K562 (cell line): Measurements from ENCODE around the gene ITPR1. TPM values are rescaled to one million over a fixed set of nuclear protein-coding genes. Genes with fewer than 3 reads are reported as not detected.
A peak's percentile ranks its signal among the peaks of the same experiment; 100 is the strongest.

Experiments used
- ATAC-seq: fragments of 200-7000 bp; cut with Tn5 transposase; 3 replicates; pipeline ENCODE4 v1.9.1; 2020; ENCODE audit warnings: moderate library complexity
- BruUV-seq: library from RNA; stranded (reverse); fragments of 400-500 nt; replicated peaks from 2 replicates; lab custom pipeline; 2021; lab: Mats Ljungman, UMichigan
- CTCF ChIA-PET: fragments of 300-600 bp; formaldehyde crosslinking; extraction: SDS; loops from one replicate; lab custom pipeline; 2021; ENCODE audit warnings: low intra/inter-chr PET ratio; lab: Yijun Ruan, JAX
- POLR2A ChIA-PET: fragments of 300-600, 350-650 bp; sonication (Branson Sonifier 250); formaldehyde crosslinking; extraction: SDS; loops from one replicate; lab custom pipeline; 2021; ENCODE audit warnings: antibody characterized with exemption, inconsistent platforms; lab: Yijun Ruan, JAX
- DNase-seq, 4 experiments: peaks; one replicate each; pipeline versions ENCODE4 v3.0.0 to v3.0.0-alpha.2; 2011 to 2018; ENCODE audit warnings: low spot score in 3 of 4, mixed read lengths in 3 of 4; ENCODE audit errors: extremely low read depth in 1 of 4
- FAIRE-seq: peaks from 2 replicates; lab custom pipeline; 2011; peaks lifted over from hg19 to GRCh38; lab: Jason Lieb, UNC
- H2AFZ ChIP-seq: 2 replicates; pipeline ENCODE4 v1.6.0; 2011; ENCODE audit warnings: low read depth, low read length, control low read depth, inconsistent platforms
- H3K27ac ChIP-seq: fragments of 200-600 bp; 3 replicates; pipeline ENCODE4 v1.8.0; 2011; ENCODE audit warnings: low read depth, mild to moderate bottlenecking, control low read depth, inconsistent platforms, low read length, moderate library complexity, mixed read lengths; ENCODE audit errors: extremely low read depth
- H3K27me3 ChIP-seq, 2 experiments: fragments of 300-600 bp in 1 of 2; 2 replicates in 1 of 2; 3 replicates in 1 of 2; pipeline versions ENCODE4 v1.6.0 to v1.8.0; 2011; ENCODE audit warnings: inconsistent platforms in 2 of 2, low read length in 2 of 2, mild to moderate bottlenecking in 1 of 2, mixed read lengths in 1 of 2, moderate library complexity in 1 of 2; ENCODE audit not compliant: control insufficient read depth in 2 of 2, insufficient read depth in 2 of 2
- H3K36me3 ChIP-seq: fragments of 300-600 bp; 3 replicates; pipeline ENCODE4 v1.8.0; 2011; ENCODE audit warnings: mild to moderate bottlenecking, low read length, inconsistent platforms; ENCODE audit not compliant: control insufficient read depth, insufficient read depth
- H3K4me1 ChIP-seq, 2 experiments: fragments of 200-600 bp in 1 of 2; replicated peaks in 1 of 2; 2 replicates in 1 of 2; 3 replicates in 1 of 2; pipeline versions ENCODE4 v1.5.1 to v1.8.0; 2011; ENCODE audit warnings: inconsistent platforms in 2 of 2, low read length in 2 of 2, mild to moderate bottlenecking in 1 of 2, mixed read lengths in 1 of 2, moderate library complexity in 1 of 2; ENCODE audit not compliant: control insufficient read depth in 2 of 2, insufficient read depth in 2 of 2
- H3K4me2 ChIP-seq: 2 replicates; pipeline ENCODE4 v1.6.1; 2011; ENCODE audit warnings: low read length, control low read depth, inconsistent platforms, mixed read lengths; ENCODE audit not compliant: insufficient read depth
- H3K4me3 ChIP-seq: fragments of 200-600 bp; sonication (generic), shearing (Covaris generic); 2 replicates; pipeline ENCODE4 v1.5.1; 2016; ENCODE audit warnings: control low read depth, inconsistent platforms
- H3K79me2 ChIP-seq: fragments of 200-600 bp; 3 replicates; pipeline ENCODE4 v1.8.0; 2011; ENCODE audit warnings: low read length, inconsistent platforms; ENCODE audit not compliant: control insufficient read depth, insufficient read depth
- H3K9ac ChIP-seq, 2 experiments: 2 replicates each; pipeline versions ENCODE4 v1.6.0 to v1.6.1; 2011; ENCODE audit warnings: low read depth in 2 of 2, low read length in 2 of 2, control low read depth in 1 of 2, inconsistent platforms in 1 of 2, mild to moderate bottlenecking in 1 of 2, mixed read lengths in 1 of 2; ENCODE audit not compliant: insufficient read depth in 1 of 2
- H3K9me1 ChIP-seq: one replicate; pipeline ENCODE4 v1.6.0; 2011; ENCODE audit warnings: inconsistent platforms, mild to moderate bottlenecking, low read length, moderate library complexity; ENCODE audit not compliant: control insufficient read depth, insufficient read depth
- H3K9me3 ChIP-seq: replicated peaks from 2 replicates; pipeline ENCODE4 v1.5.1; 2011; ENCODE audit warnings: low read depth, low read length, inconsistent platforms; ENCODE audit not compliant: control insufficient read depth, insufficient read depth
- H4K20me1 ChIP-seq: replicated peaks from 2 replicates; pipeline ENCODE4 v1.6.1; 2011; ENCODE audit warnings: low read length, inconsistent platforms, mixed read lengths; ENCODE audit not compliant: control insufficient read depth, insufficient read depth
- ATF1 ChIP-seq, 2 experiments: fragments of 450-650 bp in 1 of 2; IDR thresholded peaks; 2 replicates each; pipeline ENCODE4 v1.6.1; 2016; ENCODE audit warnings: missing compliant biosample characterization in 1 of 2, missing genetic modification characterization in 1 of 2
- ATF3 ChIP-seq, 2 experiments: fragments of 450-650 bp in 1 of 2; sonication (generic) in 1 of 2; formaldehyde crosslinking in 1 of 2; IDR thresholded peaks in 1 of 2; conservative IDR thresholded peaks in 1 of 2; 2 replicates each; pipeline versions ENCODE4 v1.6.1 to v1.8.1; 2016 to 2023; ENCODE audit warnings: mild to moderate bottlenecking in 2 of 2, moderate library complexity in 2 of 2, inconsistent platforms in 1 of 2, missing genetic modification reagents in 1 of 2
- DIDO1 ChIP-seq: fragments of 450-650 bp; IDR thresholded peaks from 2 replicates; pipeline ENCODE4 v1.6.1; 2016; ENCODE audit warnings: low read depth, missing biosample characterization, missing genetic modification characterization
- MAX ChIP-seq: sonication (generic); formaldehyde crosslinking; IDR thresholded peaks from 2 replicates; pipeline ENCODE4 v1.9.0; 2022; ENCODE audit warnings: mild to moderate bottlenecking, missing genetic modification reagents
- MAZ ChIP-seq, 2 experiments: fragments of 450-650 bp in 1 of 2; sonication (generic) in 1 of 2; formaldehyde crosslinking; IDR thresholded peaks in 1 of 2; conservative IDR thresholded peaks in 1 of 2; 2 replicates each; pipeline versions ENCODE4 v1.4.0 to v1.5.0; 2020; ENCODE audit warnings: mild to moderate bottlenecking in 1 of 2, missing genetic modification reagents in 1 of 2
- MEIS2 ChIP-seq: fragments of 450-650 bp; IDR thresholded peaks from 2 replicates; pipeline ENCODE4 v1.6.1; 2014; ENCODE audit warnings: mild to moderate bottlenecking; ENCODE audit not compliant: partially characterized antibody
- NFXL1 ChIP-seq: fragments of 450-650 bp; formaldehyde crosslinking; IDR thresholded peaks from 2 replicates; pipeline ENCODE4 v1.4.0; 2021; ENCODE audit warnings: mild to moderate bottlenecking
- PKNOX1 ChIP-seq: fragments of 450-650 bp; IDR thresholded peaks from 2 replicates; pipeline ENCODE4 v1.6.1; 2016
- TFAP4 ChIP-seq: sonication (generic); formaldehyde crosslinking; IDR thresholded peaks from 2 replicates; pipeline ENCODE4 v1.8.0; 2022; ENCODE audit warnings: missing genetic modification reagents, mild to moderate bottlenecking, moderate library complexity, borderline replicate concordance
- ZNF140 ChIP-seq: fragments of 250-450 bp; sonication (Bioruptor Pico); IDR thresholded peaks from 2 replicates; pipeline ENCODE4 v1.8.0; 2021; ENCODE audit warnings: moderate library complexity, mild to moderate bottlenecking, inconsistent platforms
- ZNF263 ChIP-seq: sonication (generic); formaldehyde crosslinking; IDR thresholded peaks from 2 replicates; pipeline ENCODE4 v1.8.0; 2022; ENCODE audit warnings: mild to moderate bottlenecking, missing genetic modification reagents, borderline replicate concordance
- ZNF592 ChIP-seq: fragments of 450-650 bp; IDR thresholded peaks from 2 replicates; pipeline ENCODE4 v1.6.1; 2017; ENCODE audit warnings: antibody characterized with exemption, mild to moderate bottlenecking
- WGBS: fragments of 100-300 bp; shearing (Covaris generic); methylation state at CpG from one replicate; pipeline ENCODE4 v1.1.6; 2016; ENCODE audit warnings: low coverage, mixed read lengths; ENCODE audit not compliant: insufficient coverage; ENCODE audit errors: missing lambda C conversion rate; 5-methylcytosine and 5-hydroxymethylcytosine counted together
- in situ Hi-C: fragments of 300-500 bp; cut with MboI; formaldehyde crosslinking; loops from 4 replicates; pipeline ENCODE4 v1.15.0; 2018; ENCODE audit warnings: inconsistent platforms, mixed read lengths
- intact Hi-C: fragments of 100-400 bp; cut with micrococcal nuclease; formaldehyde crosslinking; loops from 2 replicates; pipeline ENCODE4 v1.14.2; 2022
- polyA plus RNA-seq, 8 experiments: library from polyadenylated mRNA; depleted of rRNA in 4 of 8; stranded (reverse) in 5 of 8; unstranded in 3 of 8; fragments of >200 nt; fragmentation: Nextera tagmentation in 2 of 8; fragmentation: Illumina TruSeq in 1 of 8; extraction: Ambion mirVana in 2 of 8; extraction: Trizol in 1 of 8; gene quantifications; 2 replicates each; pipeline versions ENCODE4 v1.2.1 to v1.2.3, GENCODE V29; 2011 to 2014; ENCODE audit warnings: inconsistent platforms in 1 of 8, missing spikeins in 1 of 8
- total RNA-seq, 7 experiments: library from RNA; depleted of rRNA in 6 of 7; stranded (reverse); fragments of >200 nt in 6 of 7; fragmentation: Illumina TruSeq in 2 of 7; extraction: Trizol in 2 of 7; gene quantifications; 2 replicates each; pipeline versions ENCODE4 v1.2.1 to v1.2.3, GENCODE V29; 2011 to 2021; ENCODE audit warnings: low replicate concordance in 1 of 7

The ITPR1 gene
- total and polyA plus RNA-seq, 9 of the 15 experiments (the other 6 are each of a cell fraction or from before 2014, with no cell fraction given): 22.4 to 40.0 (median 27.4) TPM

GRCh38 chr3:4834403-4834866 is 341.3 kb downstream of the ITPR1 start:
- Histone ChIP-seq H3K36me3 (peaks cover 90% of the 10 kb centered on the region), H3K79me2 (peaks cover 42% of the 10 kb centered on the region), H3K4me1 (peaks cover 9 to 48% of the 10 kb centered on the region in 2 experiments), H3K4me3 (no peak overlapping the region), H4K20me1 (no peaks in the 10 kb centered on the region), H3K9ac (peak overlapping the region in 1 of 2 experiments; percentile 71; a peak in 1 of 4 replicates), H3K27me3 (no peaks in the 10 kb centered on the region), H3K27ac (no peak overlapping the region), H3K9me3 (no peaks in the 10 kb centered on the region), H3K9me1 (no peaks in the 10 kb centered on the region), H3K4me2 (no peak overlapping the region; the same call in 1 of the 2 replicates), H2AFZ (no peak overlapping the region)
- DNase-seq (peak in 3 of 4 experiments; percentile 38 to 55 (median 40)), ATAC-seq (peak; percentile 40), FAIRE-seq (no peak)
- 43% methylated on average over 8 of the region's 8 CpGs for WGBS
- in situ Hi-C loops (no loop called here), intact Hi-C loops (no loop called here)
- POLR2A ChIA-PET: interaction anchor here (0.7 to 2.5 kb wide), 5 partner anchors 9 to 20 kb away, joined by 3 to 15 read pairs (median 6); no protein-coding TSS in a partner anchor
- CTCF ChIA-PET: no interaction called here
- no TSS peak for BruUV-seq
- TF ChIP-seq DIDO1: no peak
- TF ChIP-seq MAZ (CRISPR knock-in tag; conservative IDR thresholded peaks at IDR 0.05 in 1 of 2, IDR thresholded peaks at IDR 0.05 in 1 of 2): 0 out of 4 replicates have a peak, but pooled peaks of 1 of the 2 experiments have one; percentile 15
- no peak for TF ChIP-seq ATF1 (CRISPR knock-in tag; IDR thresholded peaks at IDR 0.05)
- peak; percentile 51; the same call in 1 of the 2 replicates for TF ChIP-seq ATF1 (tag; IDR thresholded peaks at IDR 0.05)
- TF ChIP-seq ZNF263 (CRISPR knock-in tag): no peak
- peak; percentile 63 for TF ChIP-seq MEIS2
- TF ChIP-seq MAX (CRISPR knock-in tag): peak; percentile 84
- no peak for TF ChIP-seq ATF3 (IDR thresholded peaks at IDR 0.05)
- peak; percentile 58; the same call in 1 of the 2 replicates for TF ChIP-seq ATF3 (CRISPR knock-in tag; conservative IDR thresholded peaks at IDR 0.05)
- TF ChIP-seq ZNF140 (CRISPR knock-in tag): no peak
- TF ChIP-seq ZNF592: peak; percentile 56; the same call in 1 of the 2 replicates
- TF ChIP-seq NFXL1 (CRISPR knock-in tag): 0 out of 2 replicates have a peak, but pooled peaks have one; percentile 59
- peak; percentile 47; the same call in 1 of the 2 replicates for TF ChIP-seq PKNOX1
- TF ChIP-seq TFAP4: peak; percentile 54; the same call in 1 of the 2 replicates
